Mononuclear cell (primary cell): ENCODE data around the gene IQGAP2. TPM values are rescaled to one million over a fixed set of nuclear protein-coding genes. Genes with fewer than 3 reads are reported as not detected.

Source experiments
- H3K27me3 ChIP-seq: 2 replicates; pipeline ENCODE4 v1.6.0; 2011; ENCODE audit warnings: low read length, control low read depth; ENCODE audit not compliant: insufficient read depth
- H3K4me1 ChIP-seq: 2 replicates; pipeline ENCODE4 v1.5.1; 2011; ENCODE audit warnings: mild to moderate bottlenecking, low read length, control low read depth; ENCODE audit not compliant: insufficient read depth
- H3K4me3 ChIP-seq: 2 replicates; pipeline ENCODE4 v1.5.1; 2011; ENCODE audit warnings: mild to moderate bottlenecking, low read length, moderate library complexity
- H3K9me3 ChIP-seq: 2 replicates; pipeline ENCODE4 v1.5.1; 2011; ENCODE audit warnings: low read depth, mild to moderate bottlenecking, control low read depth, low read length
- total RNA-seq: library from RNA; depleted of rRNA; stranded (reverse); fragments of >200 nt; gene quantifications from one replicate; pipeline ENCODE4 v1.2.3, GENCODE V29; 2012

Gene IQGAP2
- total RNA-seq, 1 donor = 75.0 TPM

DNA sequence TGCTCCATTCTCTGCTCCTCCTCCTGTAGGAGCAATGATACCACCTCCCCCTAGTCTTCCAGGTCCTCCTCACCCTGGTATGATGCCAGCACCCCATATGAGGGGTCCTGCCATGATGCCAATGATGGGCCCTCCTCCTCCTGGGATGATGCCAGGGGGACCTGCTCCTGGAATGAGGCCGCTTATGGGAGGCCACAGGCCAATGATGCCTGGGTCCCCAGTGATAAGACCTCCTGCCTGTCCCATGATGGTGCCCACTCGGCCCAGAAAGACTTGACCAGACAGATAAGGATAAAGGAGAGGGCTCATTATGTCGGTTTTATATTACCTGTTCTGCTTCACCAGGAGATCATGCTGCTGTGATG is 26.2 kb upstream of the IQGAP2 start:
- H3K27me3 ChIP-seq = no peaks in the 10 kb centered on the region
- H3K4me1 ChIP-seq = peaks cover 7% of the 10 kb centered on the region
- H3K9me3 ChIP-seq = no peaks in the 10 kb centered on the region
- H3K4me3 ChIP-seq = no peak overlapping the region

DNA sequence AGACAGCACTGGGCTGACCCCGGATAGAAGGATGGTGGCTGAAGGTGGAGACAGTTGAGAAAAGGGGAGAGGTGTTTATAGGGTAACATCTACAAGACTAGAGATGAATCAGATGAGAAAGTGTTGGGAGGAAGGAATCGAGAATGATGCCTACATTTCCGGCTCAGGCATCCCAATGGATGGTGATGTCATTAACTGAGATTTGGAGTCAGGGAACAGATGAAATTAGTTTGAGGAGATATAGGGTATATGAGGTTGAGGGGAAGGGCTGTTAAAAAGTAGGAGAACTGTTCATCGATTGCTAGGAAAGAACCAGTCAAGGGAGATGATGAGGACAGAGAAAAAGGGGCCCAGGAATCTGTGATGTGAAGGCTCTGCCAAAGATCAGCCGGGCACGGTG is 24.7 kb upstream of the IQGAP2 start:
- Histone ChIP-seq H3K4me3 (no peak overlapping the region), H3K27me3 (no peaks in the 10 kb centered on the region), H3K9me3 (no peaks in the 10 kb centered on the region), H3K4me1 (peaks cover 7% of the 10 kb centered on the region)

DNA sequence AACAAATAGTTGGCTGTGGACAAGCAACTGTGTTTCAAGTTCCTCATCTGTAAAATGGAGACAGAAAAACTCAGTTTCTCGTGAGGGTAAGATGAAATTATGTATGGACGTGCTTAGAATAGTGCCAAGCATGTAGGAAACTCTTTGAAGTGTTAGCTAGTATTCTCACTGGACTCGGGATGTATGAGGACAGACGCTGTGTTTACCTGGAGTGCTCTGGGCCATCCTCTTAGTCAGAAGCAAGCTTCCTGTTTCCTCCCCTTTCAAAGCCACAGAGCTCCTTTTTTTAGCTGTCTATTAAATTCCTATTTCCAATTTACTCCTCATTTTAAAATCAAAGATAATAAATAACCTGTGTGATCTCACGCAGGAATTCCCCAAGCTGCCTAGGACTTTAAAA is 23.8 kb upstream of the IQGAP2 start:
- peaks cover 14% of the 10 kb centered on the region for H3K4me1 ChIP-seq
- no peak overlapping the region for H3K4me3 ChIP-seq
- H3K27me3 ChIP-seq = no peaks in the 10 kb centered on the region
- H3K9me3 ChIP-seq = no peaks in the 10 kb centered on the region

DNA sequence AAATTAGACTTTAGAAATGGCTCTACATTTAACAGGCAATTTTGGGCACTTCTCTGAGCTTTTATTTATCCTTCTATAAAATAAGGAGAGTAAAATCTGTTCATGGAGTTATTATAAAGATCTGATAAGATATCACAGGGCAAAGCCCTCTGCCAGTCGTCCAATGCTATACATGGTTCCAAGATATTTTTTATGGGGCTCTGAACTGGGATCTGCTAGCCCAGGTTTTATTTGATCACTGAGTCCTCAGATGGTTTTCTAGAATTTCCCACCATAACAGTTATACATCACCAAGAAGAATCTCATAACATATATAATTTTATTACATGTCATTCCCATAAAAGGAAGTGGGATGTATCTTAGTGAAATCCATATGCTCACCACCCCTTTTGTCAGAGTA is 23.2 kb upstream of the IQGAP2 start:
- no peaks in the 10 kb centered on the region for H3K27me3 ChIP-seq
- H3K4me3 ChIP-seq = no peak overlapping the region
- peaks cover 19% of the 10 kb centered on the region for H3K4me1 ChIP-seq
- no peaks in the 10 kb centered on the region for H3K9me3 ChIP-seq

DNA sequence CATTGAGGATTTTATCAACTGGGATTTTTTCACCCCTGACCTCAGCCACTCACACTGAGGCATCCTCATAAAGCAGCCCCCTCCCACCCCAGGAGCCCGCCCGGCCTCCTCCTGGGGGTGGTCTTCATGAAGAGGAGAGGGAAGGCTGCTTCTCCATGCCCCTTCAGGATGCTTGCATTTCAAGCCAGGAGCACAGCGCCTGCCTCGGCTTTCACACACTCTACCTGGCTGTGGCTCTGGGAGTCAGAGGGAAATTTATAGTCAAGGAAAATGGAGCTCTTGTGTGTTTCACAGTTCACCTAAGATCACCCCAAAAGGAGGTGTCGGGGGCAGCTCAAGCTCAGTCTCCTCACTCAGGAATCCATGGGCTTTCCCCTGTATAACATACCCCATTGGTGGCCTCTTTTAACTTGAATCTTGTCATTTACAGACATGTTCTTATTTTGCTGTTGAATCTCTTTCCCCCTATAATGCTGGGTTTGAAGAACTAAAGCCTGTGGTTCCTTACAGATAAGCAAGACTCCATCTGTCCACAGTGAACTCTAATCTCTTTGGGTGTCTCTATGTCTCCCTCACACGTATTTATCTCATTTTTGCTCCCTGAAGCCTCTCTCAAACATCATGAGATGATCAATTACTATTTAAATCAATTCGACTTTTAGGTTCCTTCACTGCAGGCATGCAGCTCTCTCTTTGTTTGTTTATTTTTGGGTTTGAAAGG is 22.6 kb upstream of the IQGAP2 start:
- Histone ChIP-seq H3K4me3 (no peak overlapping the region), H3K9me3 (no peaks in the 10 kb centered on the region), H3K27me3 (no peaks in the 10 kb centered on the region), H3K4me1 (peaks cover 20% of the 10 kb centered on the region)

DNA sequence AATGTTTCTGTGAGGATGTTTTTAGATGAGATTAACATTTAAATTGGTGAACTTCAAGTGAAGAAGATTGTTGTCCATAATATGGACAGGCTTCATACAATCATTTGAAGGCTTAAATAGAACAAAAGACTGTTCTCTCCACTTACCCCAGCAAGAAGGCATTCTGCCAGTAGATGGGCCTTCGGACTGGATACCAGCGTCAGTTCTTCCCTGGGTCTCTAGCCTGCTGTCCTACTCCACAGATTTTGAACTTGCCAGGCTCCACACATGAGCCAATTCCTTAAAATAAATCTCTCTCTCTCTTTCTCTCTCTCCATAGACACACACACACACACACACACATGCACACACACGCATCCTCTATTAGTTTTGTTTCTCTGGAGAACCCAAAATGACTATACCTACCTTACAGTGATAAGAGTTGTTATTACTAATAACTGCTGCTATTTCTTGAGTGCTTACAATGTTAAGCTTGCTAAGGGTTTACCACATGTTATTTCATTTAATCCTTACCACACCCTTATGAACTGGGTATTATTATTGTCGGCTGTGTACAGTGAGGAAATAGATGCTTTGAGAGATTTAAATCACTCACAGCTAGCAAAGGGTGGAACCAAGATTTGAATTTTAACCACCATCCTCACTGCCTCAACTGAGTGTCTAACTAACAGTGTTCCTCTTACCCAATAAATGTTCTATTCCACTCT is 19.8 kb upstream of the IQGAP2 start:
- no peak overlapping the region for H3K4me3 ChIP-seq
- no peaks in the 10 kb centered on the region for H3K27me3 ChIP-seq
- peaks cover 20% of the 10 kb centered on the region for H3K4me1 ChIP-seq
- H3K9me3 ChIP-seq = no peaks in the 10 kb centered on the region

DNA sequence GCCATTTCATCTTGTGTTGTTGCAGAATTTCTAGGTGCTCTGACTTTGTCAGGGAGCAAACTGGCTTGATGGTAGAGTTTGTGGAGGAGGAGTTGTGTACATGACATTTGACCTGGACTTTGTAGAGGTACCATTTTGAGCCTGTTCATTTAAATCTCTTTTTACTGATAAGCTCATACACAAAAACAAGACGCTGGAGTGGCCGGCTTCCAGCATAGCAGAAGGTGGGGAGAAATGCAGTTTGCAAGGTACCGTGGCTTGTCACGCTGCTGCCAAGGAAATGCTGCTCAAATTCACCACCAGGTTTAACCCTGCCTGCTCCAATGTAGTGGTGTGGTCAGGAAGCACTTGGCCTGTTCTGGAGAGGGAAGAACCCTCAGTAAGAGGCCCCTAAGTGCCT is 18.9 kb upstream of the IQGAP2 start:
- Histone ChIP-seq H3K27me3 (no peaks in the 10 kb centered on the region), H3K4me1 (peaks cover 17% of the 10 kb centered on the region), H3K9me3 (no peaks in the 10 kb centered on the region), H3K4me3 (no peak overlapping the region)

DNA sequence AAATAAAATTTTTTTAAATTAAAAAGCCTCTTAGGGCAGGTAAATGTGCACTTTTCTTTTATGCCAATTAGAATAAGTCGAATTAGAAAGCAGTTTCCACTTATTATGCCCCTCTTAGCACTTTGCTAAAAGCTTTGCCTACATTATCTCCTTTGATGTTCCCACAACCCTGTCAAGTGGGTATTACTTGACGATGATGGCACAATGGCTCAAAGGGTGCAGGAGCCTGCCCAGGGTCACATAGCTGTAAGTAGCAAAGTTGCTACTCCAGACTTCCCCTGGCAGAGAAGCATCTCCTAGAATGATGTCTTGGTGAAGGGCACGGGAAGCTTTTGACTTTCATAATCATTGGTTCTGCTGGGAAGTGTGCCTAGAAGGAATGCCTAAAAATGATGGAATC is 18.4 kb upstream of the IQGAP2 start:
- Histone ChIP-seq H3K27me3 (no peaks in the 10 kb centered on the region), H3K4me1 (peaks cover 13% of the 10 kb centered on the region), H3K4me3 (no peak overlapping the region), H3K9me3 (no peaks in the 10 kb centered on the region)

DNA sequence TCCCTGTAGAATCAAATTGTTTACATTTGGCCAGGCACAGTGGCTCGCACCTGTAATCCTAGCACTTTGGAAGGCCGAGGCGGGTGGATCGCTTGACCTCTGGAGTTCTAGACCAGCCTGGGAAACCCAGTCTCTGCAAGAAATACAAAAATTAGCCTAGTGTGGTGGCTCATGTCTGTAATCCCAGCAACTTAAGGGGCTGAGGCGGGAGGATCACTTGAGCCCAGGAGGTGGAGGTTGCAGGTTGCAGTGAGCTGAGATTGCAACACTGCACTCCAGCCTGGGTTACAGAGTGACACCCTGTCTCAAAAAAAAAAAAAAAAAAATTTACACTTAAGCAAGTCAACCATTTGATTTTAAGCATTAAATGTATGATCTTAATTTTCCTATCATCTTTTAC is 17.5 kb upstream of the IQGAP2 start:
- Histone ChIP-seq H3K9me3 (no peaks in the 10 kb centered on the region), H3K4me3 (no peak overlapping the region), H3K27me3 (no peaks in the 10 kb centered on the region), H3K4me1 (peaks cover 22% of the 10 kb centered on the region)

DNA sequence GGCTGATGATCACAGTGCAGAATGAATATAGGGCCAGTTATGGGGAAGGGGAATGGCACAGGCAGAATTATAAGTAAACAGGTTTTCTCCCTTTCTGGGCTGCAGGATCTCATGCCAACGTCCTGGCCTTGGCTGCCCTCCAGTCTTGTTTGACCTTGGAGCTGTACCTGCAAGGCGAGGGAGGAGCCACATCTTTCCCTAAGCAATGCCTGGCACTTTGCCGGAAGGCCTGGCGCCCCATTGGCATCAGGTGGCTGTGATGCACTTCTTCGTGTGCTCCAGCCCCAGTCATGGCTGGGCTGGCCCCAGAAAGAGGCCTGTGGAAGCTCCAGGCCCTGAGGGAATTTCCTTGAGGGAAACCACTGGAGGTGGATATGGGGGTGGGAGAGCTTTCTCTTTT is 16.7 kb upstream of the IQGAP2 start:
- Histone ChIP-seq H3K9me3 (no peaks in the 10 kb centered on the region), H3K27me3 (no peaks in the 10 kb centered on the region), H3K4me1 (peaks cover 30% of the 10 kb centered on the region), H3K4me3 (no peak overlapping the region)

DNA sequence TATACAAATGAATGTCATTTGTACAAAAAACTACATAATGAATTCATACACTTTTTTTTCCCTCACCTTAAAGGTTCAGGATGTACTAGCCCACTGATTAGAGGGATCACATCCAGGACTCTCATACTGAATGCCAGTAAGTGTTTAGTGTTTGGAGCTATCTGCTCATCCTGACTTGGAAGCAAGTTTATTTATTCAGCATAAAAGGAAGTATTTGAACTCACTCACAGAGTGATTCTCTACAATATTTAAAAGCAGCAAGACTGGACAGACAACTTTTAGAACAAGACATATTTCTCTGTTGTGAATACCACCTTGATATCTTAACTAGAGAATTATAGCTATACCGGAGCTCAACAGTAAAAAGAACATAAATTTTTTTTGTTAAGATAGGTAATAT is 14.8 kb upstream of the IQGAP2 start:
- Histone ChIP-seq H3K27me3 (no peaks in the 10 kb centered on the region), H3K4me1 (peaks cover 35% of the 10 kb centered on the region), H3K4me3 (no peak overlapping the region), H3K9me3 (no peaks in the 10 kb centered on the region)

DNA sequence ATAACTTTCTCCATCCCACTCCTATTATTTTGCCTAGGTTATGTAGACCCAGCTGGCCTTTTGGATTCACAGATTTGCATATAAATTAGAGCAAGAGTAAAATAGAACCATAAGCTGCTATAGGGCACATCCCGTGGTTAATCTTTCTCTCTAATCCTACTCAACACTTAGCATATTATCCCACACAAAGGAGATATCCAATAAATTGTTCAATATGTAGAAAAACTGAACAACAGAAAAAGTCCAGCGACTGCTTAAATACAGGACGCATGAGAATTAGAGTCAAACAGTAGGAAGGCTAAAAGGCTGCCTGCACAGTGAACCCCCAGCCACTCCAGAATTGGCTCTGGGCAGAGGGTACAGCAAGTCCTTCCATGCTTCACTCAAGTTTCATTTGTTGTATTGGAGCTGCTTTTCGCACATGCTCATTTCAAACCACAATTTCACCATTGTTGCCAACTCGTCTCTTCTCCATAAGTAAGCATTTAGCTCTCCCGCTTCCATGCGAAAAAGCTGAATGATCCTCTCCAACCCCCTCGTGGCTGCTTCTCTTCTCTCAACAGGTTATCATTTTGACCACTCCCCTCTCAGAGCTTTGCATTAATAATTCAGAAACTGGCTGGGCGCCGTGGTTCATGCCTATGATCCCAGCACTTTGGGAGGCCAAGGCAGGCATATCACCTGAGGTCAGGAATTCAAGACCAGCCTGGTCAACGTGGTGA is 14.1 kb upstream of the IQGAP2 start:
- Histone ChIP-seq H3K4me3 (no peak overlapping the region), H3K9me3 (no peaks in the 10 kb centered on the region), H3K4me1 (peaks cover 39% of the 10 kb centered on the region), H3K27me3 (no peaks in the 10 kb centered on the region)

DNA sequence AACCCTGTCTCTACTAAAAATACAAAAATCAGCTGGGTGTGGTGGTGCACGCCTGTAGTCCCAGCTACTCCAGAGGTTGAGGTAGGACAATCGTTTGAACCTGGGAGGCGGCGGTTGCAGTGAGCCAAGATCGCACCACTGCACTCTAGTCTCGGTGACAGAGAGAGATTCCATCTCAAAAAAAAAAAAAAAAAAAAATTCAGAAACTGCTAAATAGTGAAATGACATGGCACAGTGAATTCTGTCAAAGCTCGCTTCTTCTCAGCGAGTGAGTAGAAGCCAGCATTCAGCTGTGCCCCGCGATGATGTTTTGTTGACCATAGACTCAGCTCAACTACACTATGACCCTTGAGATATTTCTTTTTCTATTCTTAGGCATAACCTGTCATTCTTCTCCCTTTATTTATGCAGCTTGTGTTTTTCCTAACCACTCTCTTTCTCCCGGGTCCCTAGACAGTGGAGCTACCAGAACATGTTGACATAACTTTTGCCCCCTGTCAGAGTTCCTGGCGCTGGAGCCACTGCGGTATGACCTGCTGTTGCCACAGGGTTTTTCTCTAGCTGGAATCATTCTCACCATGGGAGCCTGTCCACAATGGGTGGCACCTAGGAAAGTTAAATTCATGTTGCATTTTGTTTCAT is 13.5 kb upstream of the IQGAP2 start:
- H3K27me3 ChIP-seq = no peaks in the 10 kb centered on the region
- no peaks in the 10 kb centered on the region for H3K9me3 ChIP-seq
- H3K4me3 ChIP-seq = no peak overlapping the region
- H3K4me1 ChIP-seq = peaks cover 34% of the 10 kb centered on the region

DNA sequence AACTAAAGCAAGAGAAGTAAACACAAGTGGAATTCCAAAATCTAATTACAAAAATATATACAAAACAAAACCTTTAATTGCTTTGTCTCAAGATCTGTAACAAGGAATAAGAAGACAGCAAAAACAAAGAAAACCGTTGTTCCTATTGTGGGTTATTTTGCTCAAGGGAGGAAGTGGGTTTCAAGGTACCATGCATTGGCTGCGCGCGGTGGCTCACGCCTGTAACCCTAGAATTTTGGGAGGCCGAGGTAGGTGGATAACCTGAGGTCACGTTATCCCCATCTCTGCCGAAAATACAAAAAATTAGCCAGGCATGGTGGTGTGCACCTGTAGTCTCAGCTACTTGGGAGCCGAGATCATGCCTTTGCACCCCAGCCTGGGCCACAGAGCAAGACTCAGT is 12.1 kb upstream of the IQGAP2 start:
- H3K9me3 ChIP-seq = no peaks in the 10 kb centered on the region
- no peak overlapping the region for H3K4me3 ChIP-seq
- peaks cover 30% of the 10 kb centered on the region for H3K4me1 ChIP-seq
- H3K27me3 ChIP-seq = no peaks in the 10 kb centered on the region

DNA sequence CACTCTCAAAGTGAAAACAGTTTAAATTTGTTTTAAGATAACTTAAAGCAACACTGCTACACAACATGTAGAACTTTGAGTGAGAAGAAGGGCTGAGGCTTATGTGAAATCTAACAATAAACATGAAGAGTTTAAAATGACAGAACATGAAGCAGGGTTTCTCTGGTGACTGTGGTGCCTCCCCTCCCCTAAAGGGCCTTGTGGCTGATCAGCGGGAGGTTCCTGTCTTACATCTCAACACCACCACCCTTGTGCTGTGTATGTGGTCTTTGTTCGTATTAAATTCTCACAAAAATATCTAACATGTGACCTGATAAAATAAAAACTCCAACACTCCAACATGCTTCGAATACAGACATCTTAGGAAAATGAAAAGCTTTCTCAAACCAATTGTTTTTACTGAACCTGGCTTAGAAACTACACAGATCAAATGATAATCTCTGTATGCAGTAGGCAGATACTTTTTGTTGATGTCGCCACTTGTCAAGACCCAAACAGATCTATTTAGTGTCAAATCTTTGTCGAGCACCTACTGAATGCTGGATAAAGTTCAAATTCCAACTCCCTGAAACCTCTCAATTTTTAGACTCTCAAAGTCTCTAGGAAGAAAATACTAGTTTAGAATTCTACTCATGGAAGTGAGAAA is 9.9 kb upstream of the IQGAP2 start:
- H3K4me3 ChIP-seq = no peak overlapping the region
- no peaks in the 10 kb centered on the region for H3K9me3 ChIP-seq
- peaks cover 30% of the 10 kb centered on the region for H3K4me1 ChIP-seq
- no peaks in the 10 kb centered on the region for H3K27me3 ChIP-seq
